ENCODE data around the gene TRIM2. TPM values are rescaled to one million over a fixed set of nuclear protein-coding genes. Genes with fewer than 3 reads are reported as not detected.
A peak's percentile ranks its signal among the peaks of the same experiment; 100 is the strongest.

Gene TRIM2
- total and polyA plus RNA-seq, 7 donors: 1.3 to 7.1 (median 3.9) TPM

DNA sequence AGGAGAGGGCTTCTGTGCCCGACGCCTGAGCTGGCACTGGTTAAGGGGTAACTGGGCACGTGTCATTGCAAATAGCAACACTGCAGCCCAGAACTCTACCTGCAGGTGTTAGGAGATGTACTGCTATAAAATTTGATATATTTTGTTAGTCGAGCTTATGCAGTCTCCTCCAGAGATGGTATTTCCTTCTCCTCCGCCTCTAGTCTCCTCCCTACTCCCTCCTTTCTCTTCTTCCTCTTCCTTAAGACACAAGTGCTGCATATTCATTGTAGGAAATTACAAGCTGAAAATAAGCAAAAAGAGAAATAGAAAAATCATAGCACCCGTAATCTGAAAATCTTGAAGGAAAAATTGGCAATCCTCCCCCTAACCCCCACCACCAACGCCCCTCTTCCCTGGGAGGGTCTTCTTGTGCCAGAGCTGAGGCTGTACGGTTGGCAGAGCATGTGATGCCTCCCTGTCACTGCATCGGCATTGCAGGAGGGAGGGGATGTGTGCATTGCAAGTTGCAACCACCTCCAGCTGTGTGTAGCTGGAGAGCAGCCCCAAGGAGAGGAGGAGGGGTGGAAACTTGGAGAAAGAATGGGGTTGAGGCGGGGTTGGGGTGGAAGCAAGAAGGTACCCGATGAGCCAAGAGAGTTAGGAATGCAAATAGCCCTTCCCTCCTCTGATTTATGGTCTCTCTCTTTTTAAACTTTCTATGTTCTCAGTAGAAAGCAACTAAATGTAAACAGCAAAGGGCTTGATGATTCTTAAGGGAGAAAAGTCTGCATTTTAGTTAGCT is 92.0 kb downstream of the TRIM2 start:
- no peaks in the 10 kb centered on the region for H3K27me3 ChIP-seq (ENCODE audit: insufficient read depth in 3 of 3, low read length in 2 of 3)
- DNase-seq (no peak), ATAC-seq (no peak)
- WGBS, 3 donors: 63 to 68% (median 63%) methylated on average over 11 of the region's 11 CpGs
- no peak overlapping the region for H3K27ac ChIP-seq
- intact Hi-C loops (cut with DNase I): no loop called here
- TF ChIP-seq, protein P1, sequence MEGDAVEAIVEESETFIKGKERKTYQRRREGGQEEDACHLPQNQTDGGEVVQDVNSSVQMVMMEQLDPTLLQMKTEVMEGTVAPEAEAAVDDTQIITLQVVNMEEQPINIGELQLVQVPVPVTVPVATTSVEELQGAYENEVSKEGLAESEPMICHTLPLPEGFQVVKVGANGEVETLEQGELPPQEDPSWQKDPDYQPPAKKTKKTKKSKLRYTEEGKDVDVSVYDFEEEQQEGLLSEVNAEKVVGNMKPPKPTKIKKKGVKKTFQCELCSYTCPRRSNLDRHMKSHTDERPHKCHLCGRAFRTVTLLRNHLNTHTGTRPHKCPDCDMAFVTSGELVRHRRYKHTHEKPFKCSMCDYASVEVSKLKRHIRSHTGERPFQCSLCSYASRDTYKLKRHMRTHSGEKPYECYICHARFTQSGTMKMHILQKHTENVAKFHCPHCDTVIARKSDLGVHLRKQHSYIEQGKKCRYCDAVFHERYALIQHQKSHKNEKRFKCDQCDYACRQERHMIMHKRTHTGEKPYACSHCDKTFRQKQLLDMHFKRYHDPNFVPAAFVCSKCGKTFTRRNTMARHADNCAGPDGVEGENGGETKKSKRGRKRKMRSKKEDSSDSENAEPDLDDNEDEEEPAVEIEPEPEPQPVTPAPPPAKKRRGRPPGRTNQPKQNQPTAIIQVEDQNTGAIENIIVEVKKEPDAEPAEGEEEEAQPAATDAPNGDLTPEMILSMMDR (IDR thresholded peaks at IDR 0.05): no peak
- H3K9me3 ChIP-seq: no peaks in the 10 kb centered on the region
- peaks cover 0 to 66% of the 10 kb centered on the region in 2 donors for H3K36me3 ChIP-seq (ENCODE audit: insufficient read depth in 1 of 2, low read depth in 1 of 2)
- H3K4me1 ChIP-seq: no peaks in the 10 kb centered on the region
- no peak overlapping the region for H3K4me3 ChIP-seq

- intact Hi-C loops (cut with DNase I): no loop called here
- no peak for DNase-seq
- no peak for ATAC-seq
- Histone ChIP-seq H3K36me3 (ENCODE audit: insufficient read depth in 1 of 2, low read depth in 1 of 2) (peaks cover 0 to 59% of the 10 kb centered on the region in 2 donors), H3K9me3 (no peaks in the 10 kb centered on the region), H3K4me3 (no peak overlapping the region), H3K4me1 (no peaks in the 10 kb centered on the region), H3K27ac (no peak overlapping the region), H3K27me3 (ENCODE audit: insufficient read depth in 3 of 3, low read length in 2 of 3) (no peaks in the 10 kb centered on the region)
- 88 to 92% (median 92%) methylated on average over 8 of the region's 8 CpGs for WGBS, 3 donors
- TF ChIP-seq, protein P1 (IDR thresholded peaks at IDR 0.05): no peak
Observed at GRCh38 chr4:153297116-153297515, 92.9 kb downstream of the TRIM2 start.

GRCh38 chr4:153310793-153311192 is 106.5 kb downstream of the TRIM2 start:
- intact Hi-C loops (cut with DNase I): no loop called here
- TF ChIP-seq, protein P1 (IDR thresholded peaks at IDR 0.05): no peak
- H3K4me3 ChIP-seq: no peak overlapping the region
- peaks cover 0 to 3% of the 10 kb centered on the region in 2 donors for H3K36me3 ChIP-seq (ENCODE audit: insufficient read depth in 1 of 2, low read depth in 1 of 2)
- H3K9me3 ChIP-seq: no peaks in the 10 kb centered on the region
- no peak overlapping the region for H3K27ac ChIP-seq
- ATAC-seq: peak in 2 of 4 donors; percentile 37 to 54
- H3K27me3 ChIP-seq (ENCODE audit: insufficient read depth in 3 of 3, low read length in 2 of 3): no peaks in the 10 kb centered on the region
- H3K4me1 ChIP-seq: no peaks in the 10 kb centered on the region
- 89 to 97% (median 93%) methylated on average over 1 of the region's 1 CpG for WGBS, 3 donors
- no peak for DNase-seq

GRCh38 chr4:153314915-153315314 is 110.7 kb downstream of the TRIM2 start:
- H3K4me1 ChIP-seq: no peaks in the 10 kb centered on the region
- TF ChIP-seq, protein P1 (IDR thresholded peaks at IDR 0.05): no peak
- no peak for ATAC-seq
- H3K4me3 ChIP-seq: no peak overlapping the region
- intact Hi-C loops (cut with DNase I): loop anchor here in 1 of 2 donors (5.0 kb wide), 1 partner anchor 108 kb away; no protein-coding TSS in a partner anchor
- H3K9me3 ChIP-seq: no peaks in the 10 kb centered on the region
- peaks cover 0 to 11% of the 10 kb centered on the region in 2 donors for H3K36me3 ChIP-seq (ENCODE audit: insufficient read depth in 1 of 2, low read depth in 1 of 2)
- DNase-seq: no peak
- WGBS, 3 donors: 91 to 97% (median 92%) methylated on average over 1 of the region's 1 CpG
- no peak overlapping the region for H3K27ac ChIP-seq
- no peaks in the 10 kb centered on the region for H3K27me3 ChIP-seq (ENCODE audit: insufficient read depth in 3 of 3, low read length in 2 of 3)
